CD4-positive, alpha-beta T cell treated with Interleukin-6 for 4 hours (primary cell): ENCODE measurements around the gene RNF5.
"Not testable (repeated sequence)": the region's sequence is repeated elsewhere in the genome, so short reads cannot be mapped to it uniquely, and the experiment has no call there.

ENCODE experiments used
- DNase-seq: peaks from one replicate; pipeline ENCODE4 v3.0.0-alpha.2; 2020; ENCODE audit warnings: mixed read lengths

Gene RNF5

DNA sequence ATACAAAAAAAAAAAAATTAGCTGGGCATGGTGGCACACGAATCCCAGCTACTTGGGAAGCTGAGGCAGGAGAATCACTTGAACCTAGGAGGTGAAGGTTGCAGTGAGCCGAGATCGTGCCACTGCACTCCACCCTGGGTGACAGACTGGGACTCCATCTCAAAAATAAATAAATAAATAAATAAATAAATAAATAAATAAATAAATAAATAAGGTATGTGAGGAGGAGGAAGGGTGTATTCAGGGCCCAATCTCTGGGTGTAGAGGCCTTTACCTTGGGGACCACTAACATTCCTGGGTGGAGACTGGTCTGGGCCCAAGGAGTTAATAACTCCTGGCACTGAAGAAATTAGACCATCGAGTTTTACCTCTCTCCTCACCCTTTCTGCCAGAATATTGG is 33.2 kb downstream of the RNF5 start:
- DNase-seq = not testable (repeated sequence)

DNA sequence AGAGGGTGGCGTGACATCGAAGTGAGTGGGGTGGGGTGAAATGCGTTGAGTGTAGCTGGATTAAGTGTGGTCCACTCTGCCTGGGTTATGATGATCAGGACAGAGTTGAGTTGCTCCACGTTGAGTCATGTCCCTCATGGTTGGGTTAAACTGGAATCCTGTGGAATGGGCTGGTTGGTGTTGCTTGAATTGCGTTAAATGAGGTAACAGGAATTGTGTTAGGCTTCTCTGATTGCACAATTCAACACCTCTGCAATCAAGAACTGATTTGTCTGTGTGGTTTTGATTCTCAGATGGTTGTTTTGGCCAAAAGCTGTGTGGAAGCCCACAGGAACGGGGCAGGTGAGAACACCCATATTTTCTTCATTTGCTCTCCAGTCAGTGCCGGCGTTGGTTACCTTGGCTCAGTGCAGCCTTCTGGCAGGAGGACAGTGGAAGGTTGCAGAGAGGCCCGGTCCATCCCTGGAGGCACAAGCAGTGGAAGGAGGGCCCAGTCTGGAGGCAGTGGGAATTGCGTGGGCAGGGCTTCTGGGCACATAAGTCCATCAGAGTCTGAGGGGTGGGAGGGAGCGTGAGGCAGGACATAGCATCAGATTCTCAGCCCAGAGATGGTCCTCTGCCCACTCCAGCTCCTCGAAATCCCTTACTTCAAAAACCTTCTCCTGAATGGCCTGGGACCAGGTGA is 34.0 kb downstream of the RNF5 start:
- no peak for DNase-seq

DNA sequence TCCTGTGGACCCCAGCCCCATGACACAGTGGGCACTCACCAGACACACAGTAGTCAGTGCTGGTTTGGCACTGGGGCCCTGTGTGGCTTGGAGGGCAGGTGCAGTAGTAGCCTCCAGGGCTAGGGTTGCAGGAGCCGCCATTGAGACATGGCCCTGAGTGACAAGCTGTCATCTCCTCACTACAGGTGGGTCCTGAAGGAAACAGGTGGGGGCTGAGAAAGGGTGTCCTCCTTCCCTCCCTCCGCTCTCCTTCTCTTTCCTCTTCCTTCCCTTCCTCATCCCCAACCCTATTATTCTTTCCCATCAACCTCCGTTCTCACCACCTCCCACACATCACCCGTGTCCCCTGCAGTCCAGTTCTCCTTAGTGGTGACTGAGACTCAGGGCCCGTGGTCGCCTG is 35.4 kb downstream of the RNF5 start:
- no peak for DNase-seq

DNA sequence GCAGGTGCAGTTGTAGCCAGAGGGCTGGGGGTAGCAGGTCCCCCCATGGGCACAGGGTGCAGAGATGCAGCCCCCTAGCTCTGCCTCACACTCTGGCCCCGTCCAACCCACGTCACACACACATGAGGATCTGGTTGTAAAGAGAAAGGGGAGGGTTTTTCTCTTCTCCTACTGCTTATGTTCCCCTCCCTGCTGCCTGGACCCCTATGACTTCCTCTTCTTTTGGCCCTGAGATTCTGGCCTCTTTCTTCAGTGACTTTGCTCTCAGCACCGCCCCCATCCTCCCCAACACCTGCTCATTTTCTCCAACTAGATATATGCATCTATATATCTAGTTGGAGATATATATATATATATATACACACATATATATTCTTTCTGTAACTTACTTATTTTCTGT is 35.9 kb downstream of the RNF5 start:
- no peak for DNase-seq

GRCh38 chr6:32215617-32216016 is 37.4 kb downstream of the RNF5 start:
- no peak for DNase-seq

DNA sequence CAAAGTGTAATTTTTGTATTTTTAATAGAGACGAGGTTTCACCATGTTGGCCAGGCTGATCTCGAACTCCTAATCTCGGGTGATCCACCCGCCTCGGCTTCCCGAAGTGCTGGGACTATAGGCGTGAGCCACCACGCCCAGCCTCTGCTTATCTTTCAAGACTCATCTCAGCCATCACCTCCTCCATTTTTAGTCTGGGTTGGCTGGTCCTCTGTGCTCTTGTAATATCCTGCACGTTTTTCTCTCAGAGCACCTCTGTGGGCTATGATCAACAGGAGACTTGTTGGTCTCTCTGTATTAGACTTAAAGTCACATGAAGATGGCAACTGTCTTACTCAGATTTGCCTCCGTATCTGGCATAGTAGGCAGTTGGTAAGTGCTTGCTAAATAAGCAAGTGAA is 38.1 kb downstream of the RNF5 start:
- no peak for DNase-seq

DNA sequence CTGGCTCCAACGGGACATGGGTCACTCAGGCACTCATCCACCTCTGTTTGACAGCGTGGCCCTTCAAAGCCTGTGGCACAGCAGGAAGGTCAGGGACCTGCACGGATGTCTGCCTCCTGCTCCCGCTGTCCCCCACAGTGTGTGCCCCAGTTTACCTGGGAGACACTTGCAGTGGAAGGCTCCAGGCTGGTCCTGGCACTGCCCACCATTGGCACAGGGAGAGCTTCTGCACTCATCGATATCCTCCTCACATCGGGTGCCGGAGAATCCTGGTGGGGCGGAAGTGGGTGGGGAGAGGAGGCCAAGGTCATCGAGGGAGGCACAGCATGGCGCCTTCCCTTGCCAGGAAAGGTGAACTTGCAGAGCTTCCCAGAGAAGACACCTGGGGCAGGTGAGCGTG is 38.8 kb downstream of the RNF5 start:
- no peak for DNase-seq

GRCh38 chr6:32218167-32218566 is 40.0 kb downstream of the RNF5 start:
- no peak for DNase-seq

GRCh38 chr6:32220021-32220420 is 41.8 kb downstream of the RNF5 start:
- DNase-seq = no peak

DNA sequence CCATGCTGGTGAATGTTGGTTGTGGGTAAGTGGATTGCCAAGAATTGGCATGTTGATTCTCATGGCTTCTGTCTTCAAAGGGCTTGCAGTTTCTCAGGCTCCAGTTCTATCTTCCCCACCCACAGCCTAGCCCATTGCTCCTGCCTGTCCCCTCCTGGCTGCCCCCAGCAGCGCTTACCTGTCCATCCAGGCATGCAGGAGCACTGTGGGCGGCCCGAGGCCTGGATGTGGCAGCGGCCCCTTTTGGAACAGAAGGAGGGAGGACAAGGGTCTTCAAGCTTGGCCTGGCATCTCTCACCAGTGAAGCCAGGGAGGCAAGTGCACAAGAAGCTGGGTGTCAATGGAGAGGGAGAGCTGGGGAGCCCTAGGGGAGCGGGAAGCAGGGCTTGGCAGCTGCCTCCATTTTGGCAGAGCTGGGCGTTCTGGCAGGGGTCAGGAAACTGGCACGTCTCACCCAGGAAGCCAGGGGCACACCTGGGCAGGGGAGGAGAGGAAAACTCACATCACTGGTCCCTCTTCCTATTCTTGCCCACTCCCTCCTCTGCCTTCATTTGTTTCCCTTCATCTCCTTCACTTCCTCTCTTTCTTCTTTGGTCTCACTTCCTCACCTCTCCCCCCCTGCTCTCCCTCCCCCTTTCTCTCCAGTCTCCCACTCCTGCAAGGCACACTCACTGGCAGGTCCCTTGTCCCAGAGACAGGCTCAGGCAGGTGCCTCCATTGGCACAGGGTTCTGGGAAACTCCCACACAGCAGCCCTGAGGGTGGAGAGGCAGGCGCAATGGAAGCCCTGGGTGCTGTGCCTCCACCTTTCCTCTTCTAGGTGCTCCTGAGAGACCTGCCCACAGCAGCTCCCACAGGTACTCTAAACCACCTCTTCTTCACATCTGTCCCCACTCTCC is 44.4 kb downstream of the RNF5 start:
- DNase-seq = no peak

DNA sequence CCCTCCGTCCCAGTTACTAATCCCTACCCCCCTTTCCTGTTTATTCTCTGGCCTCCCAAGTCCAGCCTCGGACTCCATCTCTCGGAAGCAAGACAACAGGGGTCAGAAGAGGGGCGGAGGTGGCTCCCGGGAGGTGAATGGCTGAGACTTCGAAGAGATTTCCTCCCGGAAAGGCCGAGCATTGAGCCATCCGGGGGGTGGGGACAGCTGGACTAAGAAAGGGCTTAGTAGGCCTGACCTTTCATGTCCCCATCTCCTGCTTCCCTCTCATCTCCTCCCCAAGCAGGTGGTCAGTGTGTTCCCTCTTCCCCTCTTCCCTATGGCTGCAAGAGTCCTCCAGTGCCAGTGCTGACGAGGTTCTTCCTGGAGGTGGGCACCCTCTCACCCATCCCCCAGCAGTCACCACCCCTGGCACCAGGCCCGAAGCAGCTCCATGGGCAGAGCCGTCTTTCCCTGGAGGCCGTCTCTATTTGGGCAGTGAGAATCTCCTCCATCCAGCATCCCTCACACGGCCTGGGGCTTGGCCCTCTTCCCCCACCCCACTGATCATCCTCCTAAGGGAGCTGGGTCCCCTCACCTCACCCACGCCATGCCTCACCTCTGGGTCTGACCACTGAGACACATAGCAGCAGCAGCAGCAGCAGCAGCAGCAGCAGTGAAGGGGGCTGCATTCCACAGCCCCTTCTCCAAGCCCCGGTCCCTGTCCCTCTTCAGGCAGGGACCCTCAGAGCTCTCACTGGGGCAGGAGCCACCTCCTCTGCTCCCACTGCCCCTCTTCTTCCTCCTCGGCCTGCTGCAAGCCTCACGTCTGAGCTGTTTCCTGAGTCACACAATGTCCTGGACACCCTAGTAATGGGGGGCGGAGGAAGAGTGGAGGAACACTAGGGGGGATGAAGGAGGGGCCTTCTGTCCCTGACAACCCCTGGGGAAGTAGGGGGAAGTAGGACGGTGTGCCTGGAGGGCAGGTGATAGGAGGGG is 45.3 kb downstream of the RNF5 start, which contains the start of gene NOTCH4:
NOTCH4 (minus strand) TSS at position 810 of the 978 bp plus-strand sequence; CDS start at position 671, 139 bp downstream.
- no peak for DNase-seq

GRCh38 chr6:32224696-32225095 is 46.5 kb downstream of the RNF5 start:
- no peak for DNase-seq

- no peak for DNase-seq
These were observed 48.2 kb downstream of the RNF5 start for GRCh38 chr6:32226434-32226833.
